ACHN (cell line): ENCODE measurements around the gene CLEC11A.
"Not testable (repeated sequence)": the region's sequence is repeated elsewhere in the genome, so short reads cannot be mapped to it uniquely, and the experiment has no call there.

Experiments used
- DNase-seq: peaks from one replicate; pipeline ENCODE4 v3.0.0-alpha.2; 2015
- in situ Hi-C: cut with HindIII; loops from 2 replicates; pipeline ENCODE4 v1.10.0; 2017; ENCODE audit warnings: low sequenced_read_pairs, low pct_ligation_motif_present, low pct_unique_long_range_greater_than_20kb

The CLEC11A gene

GRCh38 chr19:50741179-50741933, 18.2 kb downstream of the CLEC11A start:
- in situ Hi-C loops = no loop called here

GRCh38 chr19:50743537-50743936, 20.4 kb downstream of the CLEC11A start:
- in situ Hi-C loops = no loop called here
- no peak for DNase-seq

More at GRCh38 chr19:50741179-50741933, 18.2 kb downstream of the CLEC11A start:
- no peak for DNase-seq

- no peak for DNase-seq
- in situ Hi-C loops = no loop called here
These were observed 22.1 kb downstream of the CLEC11A start for GRCh38 chr19:50745221-50745620.

- DNase-seq, in situ Hi-C loops: not testable (repeated sequence)
These were observed 24.0 kb downstream of the CLEC11A start for GRCh38 chr19:50747141-50747540.

- DNase-seq = no peak
- in situ Hi-C loops = no loop called here
These were observed 26.3 kb downstream of the CLEC11A start for GRCh38 chr19:50749490-50749889.

GRCh38 chr19:50750010-50750409, 26.8 kb downstream of the CLEC11A start:
- in situ Hi-C loops = no loop called here
- DNase-seq = no peak

GRCh38 chr19:50753879-50754278, 30.7 kb downstream of the CLEC11A start:
- in situ Hi-C loops = no loop called here
- no peak for DNase-seq

- in situ Hi-C loops, DNase-seq: not testable (repeated sequence)
These were observed 33.1 kb downstream of the CLEC11A start for GRCh38 chr19:50756244-50756643.

GRCh38 chr19:50757624-50758023, 34.5 kb downstream of the CLEC11A start:
- in situ Hi-C loops = not testable (repeated sequence)

GRCh38 chr19:50759076-50759475, 35.9 kb downstream of the CLEC11A start:
- in situ Hi-C loops, DNase-seq: not testable (repeated sequence)

More at GRCh38 chr19:50757624-50758023, 34.5 kb downstream of the CLEC11A start:
- DNase-seq = not testable (repeated sequence)

- in situ Hi-C loops = no loop called here
These were observed 36.7 kb downstream of the CLEC11A start for GRCh38 chr19:50759886-50760285.

GRCh38 chr19:50761501-50761900, 38.3 kb downstream of the CLEC11A start:
- in situ Hi-C loops, DNase-seq: not testable (repeated sequence)

More at GRCh38 chr19:50759886-50760285, 36.7 kb downstream of the CLEC11A start:
- peak; percentile 24 for DNase-seq

GRCh38 chr19:50763521-50763920, 40.4 kb downstream of the CLEC11A start:
- in situ Hi-C loops, DNase-seq: not testable (repeated sequence)

- in situ Hi-C loops = no loop called here
These were observed 41.2 kb downstream of the CLEC11A start for GRCh38 chr19:50764409-50764808.

GRCh38 chr19:50766746-50767145, 43.6 kb downstream of the CLEC11A start:
- in situ Hi-C loops, DNase-seq: not testable (repeated sequence)

More at GRCh38 chr19:50764409-50764808, 41.2 kb downstream of the CLEC11A start:
- no peak for DNase-seq

GRCh38 chr19:50767263-50767662, 44.1 kb downstream of the CLEC11A start:
- DNase-seq, in situ Hi-C loops: not testable (repeated sequence)

GRCh38 chr19:50768277-50768676, 45.1 kb downstream of the CLEC11A start:
- DNase-seq = no peak
- in situ Hi-C loops = no loop called here

- in situ Hi-C loops, DNase-seq: not testable (repeated sequence)
These were observed 47.0 kb downstream of the CLEC11A start, which contains the start of gene GPR32 for GRCh38 chr19:50770164-50770563. Gene GPR32 (plus strand): TSS chr19:50770464. CDS start chr19:50770601, 137 bp downstream.

- in situ Hi-C loops = no loop called here
- DNase-seq = no peak
These were observed 47.7 kb downstream of the CLEC11A start for GRCh38 chr19:50770888-50771287.

- no peak for DNase-seq
- in situ Hi-C loops = no loop called here
These were observed 49.3 kb downstream of the CLEC11A start for GRCh38 chr19:50772476-50772875.
